SK-N-SH (cell line): ENCODE data around the gene YKT6. TPM values are rescaled to one million over a fixed set of nuclear protein-coding genes. Genes with fewer than 3 reads are reported as not detected.
"Not testable (repeated sequence)": the region's sequence is repeated elsewhere in the genome, so short reads cannot be mapped to it uniquely, and the experiment has no call there.

Experiments used
- CTCF ChIA-PET: fragments of 300-600, 350-600 bp; formaldehyde crosslinking; extraction: SDS; loops from one replicate; lab custom pipeline; 2021; lab: Yijun Ruan, JAX
- POLR2A ChIA-PET: fragments of 350-600 bp; sonication (Branson Sonifier 250); formaldehyde crosslinking; extraction: SDS; loops from one replicate; lab custom pipeline; 2020; ENCODE audit warnings: antibody characterized with exemption, inconsistent platforms; lab: Yijun Ruan, JAX
- DNase-seq: peaks from one replicate; pipeline ENCODE4 v3.0.0; 2012
- H2AFZ ChIP-seq: fragments of 200-600 bp; sonication (generic); 2 replicates; pipeline ENCODE4 v1.8.1; 2016; ENCODE audit warnings: antibody characterized with exemption, mild to moderate bottlenecking, low read depth
- H3F3A ChIP-seq: fragments of 200-600 bp; sonication (generic); replicated peaks from 2 replicates; pipeline ENCODE3; 2016; ENCODE audit warnings: antibody characterized with exemption, mild to moderate bottlenecking; ENCODE audit not compliant: insufficient read depth
- H3K27ac ChIP-seq, 2 experiments: fragments of 200-500 bp in 1 of 2; fragments of 200-600 bp in 1 of 2; sonication (Bioruptor generic) in 1 of 2; sonication (generic), shearing (Covaris generic) in 1 of 2; 2 replicates each; pipeline versions ENCODE4 v1.5.1 to v1.6.1; 2014 to 2016; ENCODE audit warnings: low read depth in 2 of 2, inconsistent platforms in 1 of 2, low read length in 1 of 2, mild to moderate bottlenecking in 1 of 2, mixed read lengths in 1 of 2
- H3K27me3 ChIP-seq: fragments of 200-600 bp; sonication (generic), shearing (Covaris generic); 2 replicates; pipeline ENCODE4 v1.6.1; 2016; ENCODE audit warnings: mixed run types; ENCODE audit not compliant: insufficient read depth
- H3K36me3 ChIP-seq, 2 experiments: fragments of 200-500 bp in 1 of 2; fragments of 200-600 bp in 1 of 2; sonication (Bioruptor generic) in 1 of 2; sonication (generic) in 1 of 2; replicated peaks in 1 of 2; 2 replicates each; pipeline versions ENCODE3 to v1.5.1; 2014 to 2016; ENCODE audit warnings: low read length in 1 of 2, mild to moderate bottlenecking in 1 of 2; ENCODE audit not compliant: insufficient read depth in 2 of 2, control insufficient read depth in 1 of 2
- H3K4me1 ChIP-seq, 2 experiments: fragments of 200-500 bp in 1 of 2; fragments of 200-600 bp in 1 of 2; sonication (Bioruptor generic) in 1 of 2; sonication (generic), shearing (Covaris generic) in 1 of 2; 2 replicates each; pipeline versions ENCODE4 v1.5.1 to v1.6.1; 2014 to 2016; ENCODE audit warnings: low read depth in 1 of 2, low read length in 1 of 2, mixed run types in 1 of 2; ENCODE audit not compliant: insufficient read depth in 2 of 2, control insufficient read depth in 1 of 2
- H3K4me2 ChIP-seq: fragments of 200-600 bp; sonication (generic), shearing (Covaris generic); 2 replicates; pipeline ENCODE4 v1.6.1; 2017; ENCODE audit warnings: mixed run types
- H3K4me3 ChIP-seq, 2 experiments: fragments of 200-500 bp in 1 of 2; fragments of 200-600 bp in 1 of 2; sonication (Bioruptor generic) in 1 of 2; sonication (generic), shearing (Covaris generic) in 1 of 2; 2 replicates each; pipeline versions ENCODE4 v1.5.1 to v1.8.1; 2014 to 2016; ENCODE audit warnings: low read depth in 2 of 2, inconsistent platforms in 1 of 2, low read length in 1 of 2, mild to moderate bottlenecking in 1 of 2, mixed read lengths in 1 of 2, moderate library complexity in 1 of 2
- H3K79me2 ChIP-seq: fragments of 200-600 bp; sonication (generic); 2 replicates; pipeline ENCODE4 v1.8.1; 2017; ENCODE audit warnings: mild to moderate bottlenecking; ENCODE audit not compliant: insufficient read depth
- H3K9ac ChIP-seq: fragments of 200-600 bp; sonication (generic); 2 replicates; pipeline ENCODE4 v1.6.1; 2017; ENCODE audit warnings: mixed run types
- H3K9me2 ChIP-seq: fragments of 200-600 bp; sonication (generic); 2 replicates; pipeline ENCODE4 v1.6.1; 2017; ENCODE audit warnings: mixed run types
- H3K9me3 ChIP-seq: fragments of 200-600 bp; sonication (generic); 2 replicates; pipeline ENCODE4 v1.6.1; 2017; ENCODE audit warnings: mixed run types, mild to moderate bottlenecking, moderate library complexity
- H4K20me1 ChIP-seq: fragments of 200-600 bp; sonication (generic); 2 replicates; pipeline ENCODE4 v1.6.1; 2017; ENCODE audit warnings: mild to moderate bottlenecking, mixed run types; ENCODE audit not compliant: insufficient read depth
- CHD2 ChIP-seq: fragments of 150-350 bp; IDR thresholded peaks from 2 replicates; pipeline ENCODE4 v1.6.1; 2018; ENCODE audit warnings: low read length; ENCODE audit not compliant: partially characterized antibody
- EP300 ChIP-seq, 2 experiments: IDR thresholded peaks; 2 replicates each; pipeline versions ENCODE4 v1.4.0 to v1.6.1; 2012; ENCODE audit warnings: borderline replicate concordance in 1 of 2, low read depth in 1 of 2, low read length in 1 of 2
- FOXJ3 ChIP-seq: sonication (generic); formaldehyde crosslinking; IDR thresholded peaks from 2 replicates; pipeline ENCODE4 v1.5.1; 2020; ENCODE audit warnings: mild to moderate bottlenecking, missing genetic modification reagents
- FOXM1 ChIP-seq: IDR thresholded peaks from 2 replicates; pipeline ENCODE4 v1.4.0; 2012; ENCODE audit warnings: low read depth, mild to moderate bottlenecking
- GATA2 ChIP-seq: sonication (generic); formaldehyde crosslinking; IDR thresholded peaks from 2 replicates; pipeline ENCODE4 v1.5.0; 2020; ENCODE audit warnings: mild to moderate bottlenecking, missing genetic modification reagents
- MAX ChIP-seq: IDR thresholded peaks from 2 replicates; pipeline ENCODE4 v1.4.0; 2012; ENCODE audit warnings: low read depth
- MEF2A ChIP-seq: IDR thresholded peaks from 2 replicates; pipeline ENCODE4 v1.4.0; 2012; ENCODE audit warnings: low read depth, borderline replicate concordance
- MXI1 ChIP-seq: IDR thresholded peaks from 2 replicates; pipeline ENCODE4 v1.6.1; 2012; ENCODE audit warnings: mild to moderate bottlenecking, low read depth, low read length, improper control_type of control experiment
- POLR2AphosphoS5 ChIP-seq: IDR thresholded peaks from 2 replicates; pipeline ENCODE4 v1.6.1; 2012; ENCODE audit warnings: low read depth, low read length
- RCOR1 ChIP-seq: fragments of 150-350 bp; IDR thresholded peaks from 2 replicates; pipeline ENCODE4 v1.6.1; 2017; ENCODE audit warnings: antibody characterized with exemption, low read length
- RFX5 ChIP-seq: IDR thresholded peaks from 2 replicates; pipeline ENCODE4 v1.6.1; 2012; ENCODE audit warnings: mild to moderate bottlenecking, improper control_type of control experiment, low read length
- TCF12 ChIP-seq: IDR thresholded peaks from 2 replicates; pipeline ENCODE4 v1.4.0; 2012
- WGBS: methylation state at CpG from one replicate; pipeline ENCODE4 v1.1.6; 2017; ENCODE audit warnings: low lambda C conversion rate; 5-methylcytosine and 5-hydroxymethylcytosine counted together
- polyA plus RNA-seq, 3 experiments: library from polyadenylated mRNA; depleted of rRNA; stranded (reverse); fragments of >200 nt; gene quantifications; 2 replicates each; pipeline ENCODE4 v1.2.3, GENCODE V29; 2012
- TF ChIP-seq, protein P1 (sequence below): IDR thresholded peaks from 2 replicates; pipeline ENCODE4 v1.4.0; 2012; ENCODE audit warnings: low read depth, borderline replicate concordance

YKT6 gene
- polyA plus RNA-seq, 1 of the 3 experiments (the other 2 are of a cell fraction) = 170 TPM

- peak; percentile 78 for TF ChIP-seq TCF12
- TF ChIP-seq GATA2 = no peak
- peak; percentile 93 for TF ChIP-seq MAX
- TF ChIP-seq FOXM1 = no peak
- TF ChIP-seq, protein P1, sequence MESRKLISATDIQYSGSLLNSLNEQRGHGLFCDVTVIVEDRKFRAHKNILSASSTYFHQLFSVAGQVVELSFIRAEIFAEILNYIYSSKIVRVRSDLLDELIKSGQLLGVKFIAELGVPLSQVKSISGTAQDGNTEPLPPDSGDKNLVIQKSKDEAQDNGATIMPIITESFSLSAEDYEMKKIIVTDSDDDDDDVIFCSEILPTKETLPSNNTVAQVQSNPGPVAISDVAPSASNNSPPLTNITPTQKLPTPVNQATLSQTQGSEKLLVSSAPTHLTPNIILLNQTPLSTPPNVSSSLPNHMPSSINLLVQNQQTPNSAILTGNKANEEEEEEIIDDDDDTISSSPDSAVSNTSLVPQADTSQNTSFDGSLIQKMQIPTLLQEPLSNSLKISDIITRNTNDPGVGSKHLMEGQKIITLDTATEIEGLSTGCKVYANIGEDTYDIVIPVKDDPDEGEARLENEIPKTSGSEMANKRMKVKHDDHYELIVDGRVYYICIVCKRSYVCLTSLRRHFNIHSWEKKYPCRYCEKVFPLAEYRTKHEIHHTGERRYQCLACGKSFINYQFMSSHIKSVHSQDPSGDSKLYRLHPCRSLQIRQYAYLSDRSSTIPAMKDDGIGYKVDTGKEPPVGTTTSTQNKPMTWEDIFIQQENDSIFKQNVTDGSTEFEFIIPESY = no peak
- TF ChIP-seq FOXJ3 (CRISPR knock-in tag) = no peak
- TF ChIP-seq MEF2A = no peak
- no peak for TF ChIP-seq RCOR1
These were observed 37.2 kb upstream of the YKT6 start (continued) for GRCh38 chr7:44163591-44163990.

DNA sequence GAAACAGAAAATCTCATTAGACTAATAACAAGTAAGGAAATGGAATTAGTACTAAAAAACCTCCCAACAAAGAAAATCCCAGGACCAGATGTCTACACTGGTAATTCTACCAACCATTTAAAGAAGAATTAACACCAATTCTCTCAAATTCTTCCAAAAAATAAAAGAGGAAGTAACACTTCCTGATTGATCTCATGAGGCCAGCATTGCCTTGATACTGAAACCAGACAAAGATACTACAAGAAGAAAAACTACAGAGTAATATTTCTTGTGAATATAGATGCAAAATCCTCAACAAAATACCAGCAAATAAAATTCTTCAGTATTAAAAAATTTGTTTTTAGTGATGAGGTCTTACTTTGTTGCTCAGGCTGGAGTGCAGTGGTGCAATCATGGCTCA lies 32.9 kb upstream of the YKT6 start:
- H3K4me3 ChIP-seq = no peak overlapping the region
- H3K4me2 ChIP-seq = no peak overlapping the region
- no peaks in the 10 kb centered on the region for H3K79me2 ChIP-seq
- no peaks in the 10 kb centered on the region for H3K9me3 ChIP-seq
- peaks cover 3% of the 10 kb centered on the region for H3F3A ChIP-seq
- H3K9me2 ChIP-seq = no peaks in the 10 kb centered on the region
- no peak for TF ChIP-seq CHD2
- TF ChIP-seq EP300 (IDR thresholded peaks at IDR 0.05; ENCODE audit: borderline replicate concordance in 1 of 2, low read depth in 1 of 2, low read length in 1 of 2) = no peak
- no peak for TF ChIP-seq MAX
- no peak for TF ChIP-seq MXI1
- no peak for TF ChIP-seq TCF12
- no peak for TF ChIP-seq RFX5
- TF ChIP-seq MEF2A = no peak
- no peak for TF ChIP-seq POLR2AphosphoS5
- peaks cover 5% of the 10 kb centered on the region; the same call in 1 of the 2 replicates for H3K27me3 ChIP-seq
- no peak overlapping the region for H3K27ac ChIP-seq
- CTCF ChIA-PET = interaction anchor here (0.7 kb wide), 1 partner anchor 33 kb away, joined by 4 read pairs; no protein-coding TSS in a partner anchor
- H4K20me1 ChIP-seq = no peaks in the 10 kb centered on the region
- H3K4me1 ChIP-seq = peaks cover 0 to 5% of the 10 kb centered on the region in 2 experiments; a peak in 3 of 4 replicates
- POLR2A ChIA-PET = no interaction called here
- no peak for DNase-seq
- H3K36me3 ChIP-seq = no peaks in the 10 kb centered on the region
- no peak overlapping the region for H3K9ac ChIP-seq
- H2AFZ ChIP-seq = no peak overlapping the region

GRCh38 chr7:44171901-44172300 lies 28.9 kb upstream of the YKT6 start:
- DNase-seq, H3K4me3 ChIP-seq, H3F3A ChIP-seq, H4K20me1 ChIP-seq, H3K79me2 ChIP-seq, H3K9me3 ChIP-seq, H3K36me3 ChIP-seq, H3K27me3 ChIP-seq, H3K27ac ChIP-seq, H2AFZ ChIP-seq, H3K9ac ChIP-seq, H3K4me2 ChIP-seq, POLR2A ChIA-PET, H3K4me1 ChIP-seq, H3K9me2 ChIP-seq: not testable (repeated sequence)
- WGBS = 74% methylated on average over 9 of the region's 9 CpGs
- CTCF ChIA-PET = interaction anchor here (0.9 to 2.3 kb wide), 5 partner anchors 9 to 99 kb away, joined by 3 to 7 read pairs (median 3); no protein-coding TSS in a partner anchor
